ENCODE measurements around the gene TNIK.

DNA sequence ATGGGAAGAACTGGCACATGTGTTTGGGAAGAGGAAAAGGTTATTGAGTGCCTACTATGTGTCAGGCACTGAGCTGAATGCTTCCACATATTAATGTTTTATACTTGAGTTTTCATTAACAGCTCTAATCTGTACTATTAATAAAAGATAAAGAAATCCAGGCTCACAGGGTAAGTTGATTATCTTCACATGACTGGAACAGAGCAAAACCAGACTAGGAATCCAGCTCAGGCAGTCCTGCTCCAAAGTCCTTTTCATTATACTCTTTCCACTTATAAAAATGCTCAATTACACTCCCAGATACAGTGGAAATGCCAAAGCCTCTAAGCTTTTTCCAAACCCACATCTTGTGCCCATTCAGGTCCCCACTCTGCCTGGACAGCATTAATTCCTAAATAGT, 97.6 kb downstream of the TNIK start:
- TF ChIP-seq EZH2phosphoT487 (IDR thresholded peaks at IDR 0.05; ENCODE audit: low read depth, severe bottlenecking, unreplicated experiment) (no peak), EZH2 (IDR thresholded peaks at IDR 0.05; ENCODE audit: borderline replicate concordance) (no peak)

All from hepatocyte (in vitro differentiated cells).